SK-N-DZ (cell line): ENCODE measurements around the gene ATAD3A.
"Not testable (repeated sequence)": the region's sequence is repeated elsewhere in the genome, so short reads cannot be mapped to it uniquely, and the experiment has no call there.

Experiments
- DNase-seq: peaks from one replicate; pipeline ENCODE4 v3.0.0-alpha.2; 2015; ENCODE audit warnings: low spot score

The ATAD3A gene

GRCh38 chr1:1554926-1555915, 43.3 kb downstream of the ATAD3A start:
- DNase-seq: no peak

DNA sequence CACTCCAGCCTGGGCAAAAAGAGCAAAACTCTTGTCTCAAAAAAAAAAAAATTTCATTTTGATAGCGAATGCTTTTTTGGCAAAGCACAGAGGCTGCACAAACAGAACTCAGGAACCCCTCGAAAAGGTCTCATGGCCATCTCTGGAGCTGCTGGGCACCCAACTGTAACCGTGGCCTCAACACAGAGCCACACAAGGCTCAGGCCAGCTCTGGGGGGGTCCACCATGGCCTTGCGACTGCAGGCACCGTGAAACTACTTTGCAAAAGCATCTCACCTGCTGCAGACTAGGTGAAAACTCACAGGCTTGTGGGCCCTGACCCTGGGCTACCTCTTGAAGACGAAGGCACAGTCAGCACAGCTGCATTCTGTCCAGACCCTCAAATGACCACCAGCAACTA, 44.5 kb downstream of the ATAD3A start:
- no peak for DNase-seq

GRCh38 chr1:1556961-1557360, 45.0 kb downstream of the ATAD3A start:
- DNase-seq: not testable (repeated sequence)

GRCh38 chr1:1557688-1558087, 45.7 kb downstream of the ATAD3A start:
- DNase-seq: not testable (repeated sequence)

DNA sequence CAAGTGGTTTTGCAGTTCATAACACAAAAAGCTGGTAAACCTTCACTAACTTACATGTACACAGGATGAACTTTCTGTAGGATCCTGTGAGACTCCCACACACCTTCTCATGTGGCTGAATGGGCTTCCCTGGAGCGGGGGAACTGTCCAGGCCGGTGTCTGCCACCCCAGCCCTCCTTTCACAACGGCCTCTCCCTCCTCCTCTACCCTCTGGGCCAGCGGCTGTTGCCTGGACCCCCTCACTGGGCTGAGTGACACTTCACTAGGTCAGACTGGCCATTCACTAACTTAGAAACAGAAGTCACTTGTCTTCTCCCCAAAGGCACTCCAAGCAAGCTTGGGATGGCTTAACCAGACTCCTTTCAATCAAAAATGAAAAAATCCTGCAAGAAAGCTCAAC, 46.6 kb downstream of the ATAD3A start:
- no peak for DNase-seq

DNA sequence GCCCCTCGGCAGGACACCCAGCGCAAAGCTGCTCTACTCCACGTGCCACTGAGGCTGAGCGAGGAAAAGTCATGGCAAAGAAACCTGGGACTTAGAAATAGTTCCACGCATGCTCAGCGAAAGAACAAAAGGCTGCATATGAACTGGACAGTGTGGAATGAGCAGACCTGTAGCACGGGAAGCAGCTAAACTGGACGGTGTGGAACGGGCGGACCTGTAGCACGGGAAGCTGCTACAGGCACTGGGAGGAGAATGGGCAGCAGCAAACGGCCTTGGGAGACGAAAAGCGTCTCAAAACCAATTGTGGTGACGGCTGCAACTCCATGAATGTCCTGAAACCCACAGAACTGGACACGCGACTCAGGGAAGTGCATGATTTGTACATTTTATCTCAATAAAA, 47.1 kb downstream of the ATAD3A start:
- no peak for DNase-seq

DNA sequence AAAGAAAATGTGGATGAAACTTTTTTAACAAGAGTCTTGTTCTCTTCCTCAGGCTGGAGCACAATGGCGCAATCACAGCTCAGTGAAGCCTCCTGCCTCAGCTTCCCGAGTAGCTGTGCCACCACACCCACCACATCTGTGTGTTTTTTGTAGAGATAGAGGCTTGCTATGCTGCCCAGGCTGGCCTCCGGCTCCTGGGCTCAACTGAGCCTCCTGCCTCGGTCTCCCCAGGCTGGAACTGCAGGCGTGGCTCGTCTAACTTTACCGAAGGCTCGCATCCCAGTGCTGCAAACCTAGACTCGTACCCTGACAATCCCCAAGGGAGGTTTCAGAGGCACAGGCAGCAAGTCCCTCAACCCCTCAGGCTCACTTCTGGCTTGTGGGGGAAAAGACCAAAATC, 48.2 kb downstream of the ATAD3A start:
- no peak for DNase-seq

GRCh38 chr1:1561801-1562470, 50.0 kb downstream of the ATAD3A start:
- no peak for DNase-seq

DNA sequence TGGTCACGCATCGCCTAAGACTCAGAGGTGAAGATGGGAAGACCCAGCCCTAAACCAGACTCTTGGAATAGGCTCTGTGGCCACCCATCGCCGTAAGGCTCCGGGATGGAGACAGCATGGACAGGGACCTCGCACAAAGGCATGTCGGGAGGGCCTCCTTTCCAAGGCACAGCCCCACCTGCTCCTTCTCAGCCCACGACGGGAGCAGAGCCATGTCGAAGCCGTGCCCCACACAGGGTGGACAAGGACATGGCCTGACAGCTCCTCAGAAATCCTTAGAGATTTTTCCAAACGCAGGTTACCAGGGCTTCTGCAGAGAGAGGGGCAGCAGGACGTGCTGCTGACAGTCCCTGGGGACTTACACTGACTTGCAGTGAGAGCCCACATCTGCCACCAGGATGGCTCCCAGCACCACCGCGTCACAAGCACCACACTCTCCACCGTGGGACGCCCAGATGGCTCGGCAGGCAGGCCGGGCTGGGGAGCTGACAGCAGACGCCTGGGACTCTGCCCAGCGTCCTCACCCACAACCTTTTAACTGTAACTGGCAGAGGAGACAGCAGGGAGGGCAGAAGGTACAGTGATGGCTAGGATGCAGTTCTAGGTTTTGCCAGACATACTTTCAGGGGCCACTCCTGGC, 50.7 kb downstream of the ATAD3A start:
- no peak for DNase-seq

DNA sequence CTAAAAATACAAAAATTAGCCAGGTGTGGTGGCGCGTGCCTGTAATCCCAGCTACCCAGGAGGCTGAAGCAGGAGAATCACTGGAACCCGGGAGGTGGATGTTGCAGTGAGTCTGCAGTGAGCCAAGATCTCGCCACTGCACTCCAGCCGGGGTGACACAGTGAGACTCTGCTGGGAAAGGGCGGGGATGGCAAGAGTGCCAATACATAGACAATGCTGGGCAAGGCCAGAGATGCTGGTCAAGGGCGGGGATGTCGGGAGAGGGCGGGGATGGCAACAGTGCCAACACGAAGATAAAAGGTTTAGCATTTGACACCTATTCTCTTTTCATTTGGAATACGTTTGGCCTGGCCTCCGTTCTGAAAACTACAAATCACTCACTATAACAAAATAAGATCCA, 51.7 kb downstream of the ATAD3A start:
- no peak for DNase-seq

DNA sequence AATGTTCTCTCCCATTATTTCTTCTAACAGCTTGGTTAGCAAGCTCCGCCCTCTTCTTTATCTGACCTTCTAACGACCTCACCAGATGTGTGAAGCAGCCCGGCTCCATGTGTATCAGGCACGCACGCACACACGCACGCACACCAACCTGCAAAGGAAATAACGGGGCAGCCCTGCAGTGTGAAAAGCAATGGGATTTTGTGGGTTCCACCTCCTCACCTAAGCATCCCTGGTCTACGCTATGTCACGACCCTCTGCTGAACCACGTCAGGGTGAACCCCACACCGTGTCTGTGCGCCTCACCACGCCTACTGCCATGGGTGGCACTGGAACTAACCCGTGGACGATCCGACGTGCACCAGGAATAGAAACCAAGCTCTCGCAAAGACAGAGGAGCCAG, 52.3 kb downstream of the ATAD3A start:
- DNase-seq: no peak

DNA sequence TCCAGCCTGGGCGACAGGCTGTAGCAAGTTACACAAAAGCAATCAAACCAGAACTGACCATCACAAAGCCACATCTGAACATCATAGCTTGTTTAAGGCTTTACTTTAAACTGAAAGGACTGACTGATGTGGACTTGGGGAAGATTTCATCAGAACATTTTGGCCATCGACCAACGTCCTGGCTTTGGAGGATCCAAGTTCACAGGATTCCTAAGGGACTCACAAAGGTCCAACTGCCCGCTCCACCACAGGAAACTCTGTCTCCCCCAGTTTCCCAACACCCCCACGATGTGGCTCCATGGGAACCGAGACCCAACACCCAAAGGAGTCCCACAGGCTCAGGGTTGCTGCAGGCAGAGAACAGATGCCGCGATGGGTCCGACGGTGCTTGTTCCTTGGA, 53.4 kb downstream of the ATAD3A start:
- DNase-seq: no peak

- DNase-seq: no peak
Measured at GRCh38 chr1:1567152-1567875, 55.4 kb downstream of the ATAD3A start.

GRCh38 chr1:1567891-1568291, 55.9 kb downstream of the ATAD3A start:
- no peak for DNase-seq

- DNase-seq: no peak
Measured at GRCh38 chr1:1569341-1569740, 57.4 kb downstream of the ATAD3A start.

GRCh38 chr1:1573843-1574720, 62.1 kb downstream of the ATAD3A start:
- DNase-seq: peak; percentile 32

DNA sequence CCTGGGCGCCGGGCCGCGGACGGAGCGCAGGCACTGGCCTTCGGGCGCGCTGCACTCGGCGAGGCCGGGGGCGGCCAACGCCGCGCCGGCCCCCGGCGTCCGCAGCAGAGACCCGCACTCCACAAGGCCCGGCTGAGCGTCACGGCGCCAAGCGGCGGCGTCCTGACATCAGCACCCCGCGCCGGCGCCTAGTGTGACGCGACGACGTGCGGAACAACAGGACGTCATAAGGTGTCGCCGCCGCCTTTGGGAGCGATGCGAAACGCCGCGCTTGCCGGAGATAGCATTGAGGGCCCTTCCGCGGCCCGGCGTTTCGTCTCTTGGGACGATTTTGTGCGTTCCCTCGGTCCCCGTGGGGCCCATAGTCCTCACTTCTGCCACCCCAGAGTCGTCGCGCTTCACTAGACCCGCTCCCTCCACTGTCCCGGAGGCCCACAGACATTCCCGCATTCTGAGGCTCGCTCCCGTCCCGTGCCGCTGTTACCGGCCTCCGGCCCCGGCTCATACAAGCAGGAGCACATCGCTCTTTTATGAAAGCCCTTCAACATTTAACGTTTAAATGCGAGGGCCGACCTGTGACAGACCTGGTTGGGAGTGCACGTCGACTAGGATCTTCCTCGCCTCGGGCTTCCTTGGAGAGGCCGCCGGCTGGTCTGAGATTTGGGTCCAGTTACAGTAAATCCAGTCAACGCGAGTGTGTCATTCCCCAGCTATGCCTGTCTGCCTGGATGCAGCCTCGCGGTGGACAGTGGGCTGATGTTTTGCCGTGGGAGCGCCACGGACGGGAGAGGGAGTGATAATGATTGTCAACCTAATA, 63.0 kb downstream of the ATAD3A start, which contains the start of gene SSU72:
Gene SSU72 (minus strand): TSS at position 143 of the 817 bp plus-strand sequence. CDS start 306 bp downstream, outside the sequence.
- DNase-seq: peak; percentile 81

- no peak for DNase-seq
Measured at GRCh38 chr1:1577367-1578011, 65.5 kb downstream of the ATAD3A start.

DNA sequence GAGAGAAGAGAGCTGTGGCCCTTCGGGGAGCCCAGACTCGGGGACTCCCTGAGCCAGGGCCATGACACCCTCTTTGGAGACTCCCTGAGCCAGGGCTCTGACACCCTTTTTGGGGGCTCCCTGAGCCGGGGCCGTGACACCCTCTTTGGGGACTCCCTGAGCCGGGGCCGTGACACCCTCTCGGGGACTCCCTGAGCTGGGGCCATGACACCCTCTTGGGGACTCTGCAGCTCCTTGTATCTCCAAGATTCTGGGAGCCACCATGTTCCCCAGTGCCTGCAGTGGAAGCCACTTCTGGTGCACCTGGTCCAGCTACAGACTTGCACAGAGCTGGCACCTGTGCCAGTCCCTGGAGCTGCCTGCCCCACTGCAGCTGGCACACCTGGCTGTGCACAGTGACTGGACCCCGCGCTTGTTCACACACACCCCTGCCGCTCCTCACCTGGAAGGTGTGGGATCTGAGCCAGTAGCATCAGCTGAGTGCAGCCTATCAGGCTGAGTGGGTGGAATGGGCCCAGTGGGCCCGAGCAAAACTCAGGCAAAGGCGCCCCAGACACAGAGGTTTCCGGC, 66.5 kb downstream of the ATAD3A start:
- DNase-seq: no peak
